Prostate gland (tissue), 2 donors: ENCODE data around the gene RSRC1.

Experiments used
- CTCF ChIP-seq, 4 experiments: fragments of 200-600 bp in 2 of 4; fragments of 450-650 bp in 2 of 4; sonication (generic) in 2 of 4; IDR thresholded peaks; 1 replicate in 3 of 4; 2 replicates in 1 of 4; pipeline ENCODE4 v1.5.1; 2016 to 2019; ENCODE audit warnings: antibody characterized with exemption in 4 of 4, mild to moderate bottlenecking in 2 of 4, moderate library complexity in 2 of 4
- POLR2AphosphoS5 ChIP-seq: sonication (generic); formaldehyde crosslinking; IDR thresholded peaks from one replicate; pipeline ENCODE4 v1.6.1; 2017; ENCODE audit warnings: antibody characterized with exemption

- TF ChIP-seq CTCF (IDR thresholded peaks at IDR 0.05) (no peak), POLR2AphosphoS5 (no peak)
Observed at GRCh38 chr3:158226429-158226828, 116.5 kb downstream of the RSRC1 start.
